ENCODE data around the gene COLEC12.

DNA sequence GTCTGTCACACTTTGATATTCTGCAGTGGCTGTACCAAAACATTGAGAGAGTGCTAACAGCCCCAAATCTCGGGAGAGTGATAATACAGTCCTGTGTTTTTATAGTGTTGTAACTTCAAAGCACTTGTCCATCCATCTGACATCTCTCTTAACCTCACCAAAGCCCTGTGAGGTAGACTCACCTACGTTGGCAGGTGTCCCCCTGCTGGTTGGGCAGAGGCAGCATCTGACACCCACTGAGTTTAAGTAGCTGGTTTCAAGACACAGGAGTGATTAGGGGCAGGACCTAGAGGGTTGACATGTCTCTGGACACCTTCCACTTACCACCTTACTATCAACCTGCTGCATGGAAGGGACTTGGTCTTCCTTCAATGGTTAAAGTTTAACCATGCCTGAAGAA, 22.9 kb downstream of the COLEC12 start:
- no peak for TF ChIP-seq POLR2A (IDR thresholded peaks at IDR 0.05; ENCODE audit: low read length)
- no peak for TF ChIP-seq GATA1 (IDR thresholded peaks at IDR 0.05; ENCODE audit: low read depth, low read length)
